ENCODE data around the gene SPOCK1.

Gene SPOCK1

GRCh38 chr5:137016783-137017324, 482.3 kb downstream of the SPOCK1 start:
- TF ChIP-seq ZNF384 (IDR thresholded peaks at IDR 0.05) (no peak), PKNOX1 (IDR thresholded peaks at IDR 0.05) (no peak), CTBP1 (IDR thresholded peaks at IDR 0.05; ENCODE audit: borderline replicate concordance) (no peak), SP1 (IDR thresholded peaks at IDR 0.05) (no peak), L3MBTL2 (conservative IDR thresholded peaks at IDR 0.05) (no peak), LEF1 (IDR thresholded peaks at IDR 0.05; ENCODE audit: borderline replicate concordance) (no peak), ELF4 (IDR thresholded peaks at IDR 0.05) (no peak), FOXA1 (IDR thresholded peaks at IDR 0.05) (no peak), FOXK2 (IDR thresholded peaks at IDR 0.05) (no peak), SUZ12 (IDR thresholded peaks at IDR 0.05) (no peak), FOXM1 (IDR thresholded peaks at IDR 0.05; ENCODE audit: borderline replicate concordance) (no peak), NFRKB (IDR thresholded peaks at IDR 0.05) (no peak), BHLHE40 (IDR thresholded peaks at IDR 0.05; ENCODE audit: borderline replicate concordance) (no peak), HDGF (IDR thresholded peaks at IDR 0.05; ENCODE audit: borderline replicate concordance) (no peak), TARDBP (IDR thresholded peaks at IDR 0.05) (no peak)
- DNase-seq (ENCODE audit: extremely low spot score) = peak; percentile 27
- ChIA-PET POLR2A (no interaction called here), CTCF (no interaction called here)

DNA sequence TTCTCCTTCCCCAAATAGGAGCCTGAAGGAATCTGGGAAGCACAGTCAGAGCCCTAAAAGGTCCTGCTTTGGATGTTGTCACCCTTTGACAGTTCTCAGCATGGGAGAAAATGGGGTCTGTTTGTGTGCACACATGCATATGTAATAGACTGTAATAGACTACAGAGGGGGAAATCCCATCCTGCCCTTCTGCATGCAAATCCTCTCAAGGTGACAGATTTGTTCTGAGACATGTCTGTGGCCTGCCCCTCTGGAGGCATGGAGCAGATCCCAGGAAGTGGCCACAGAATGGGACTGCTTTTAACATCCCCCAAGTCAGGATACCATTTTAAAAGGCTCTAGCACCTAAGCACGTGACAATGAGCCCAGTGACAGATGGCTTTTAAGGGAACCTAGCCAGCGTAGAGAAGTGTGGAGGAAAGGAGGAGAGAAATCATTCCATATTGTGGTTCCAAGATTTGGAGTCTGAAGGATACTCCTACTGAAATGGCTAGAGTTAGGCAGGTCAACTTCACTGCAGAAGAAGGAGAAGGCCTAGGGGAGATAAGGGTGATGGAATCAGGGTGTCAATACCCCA, 483.5 kb downstream of the SPOCK1 start:
- CTCF ChIA-PET = no interaction called here
- POLR2A ChIA-PET = no interaction called here
- TF ChIP-seq LEF1 (IDR thresholded peaks at IDR 0.05; ENCODE audit: borderline replicate concordance) (no peak), ZNF384 (IDR thresholded peaks at IDR 0.05) (no peak), ARNT (IDR thresholded peaks at IDR 0.05) (no peak), NFRKB (IDR thresholded peaks at IDR 0.05) (no peak), SP1 (IDR thresholded peaks at IDR 0.05) (no peak), FOXM1 (IDR thresholded peaks at IDR 0.05; ENCODE audit: borderline replicate concordance) (no peak), PKNOX1 (IDR thresholded peaks at IDR 0.05) (no peak), CTBP1 (IDR thresholded peaks at IDR 0.05; ENCODE audit: borderline replicate concordance) (no peak), TARDBP (IDR thresholded peaks at IDR 0.05) (no peak), HDGF (IDR thresholded peaks at IDR 0.05; ENCODE audit: borderline replicate concordance) (no peak), ELF4 (IDR thresholded peaks at IDR 0.05) (no peak), FOXA1 (IDR thresholded peaks at IDR 0.05) (no peak), FOXK2 (IDR thresholded peaks at IDR 0.05) (no peak), BHLHE40 (IDR thresholded peaks at IDR 0.05; ENCODE audit: borderline replicate concordance) (no peak), L3MBTL2 (conservative IDR thresholded peaks at IDR 0.05) (no peak), SUZ12 (IDR thresholded peaks at IDR 0.05) (no peak)
- DNase-seq (ENCODE audit: extremely low spot score) = no peak

- TF ChIP-seq NFRKB (IDR thresholded peaks at IDR 0.05) = no peak
- no peak for TF ChIP-seq SUZ12 (IDR thresholded peaks at IDR 0.05)
- TF ChIP-seq ARNT (IDR thresholded peaks at IDR 0.05) = no peak
- no peak for TF ChIP-seq ELF4 (IDR thresholded peaks at IDR 0.05)
- TF ChIP-seq ZNF384 (IDR thresholded peaks at IDR 0.05) = no peak
- TF ChIP-seq FOXA1 (IDR thresholded peaks at IDR 0.05) = no peak
- no peak for TF ChIP-seq PKNOX1 (IDR thresholded peaks at IDR 0.05)
- no peak for TF ChIP-seq FOXM1 (IDR thresholded peaks at IDR 0.05; ENCODE audit: borderline replicate concordance)
- TF ChIP-seq SP1 (IDR thresholded peaks at IDR 0.05) = no peak
- TF ChIP-seq FOXK2 (IDR thresholded peaks at IDR 0.05) = no peak
- TF ChIP-seq LEF1 (IDR thresholded peaks at IDR 0.05; ENCODE audit: borderline replicate concordance) = no peak
- TF ChIP-seq L3MBTL2 (conservative IDR thresholded peaks at IDR 0.05) = no peak
- TF ChIP-seq HDGF (IDR thresholded peaks at IDR 0.05; ENCODE audit: borderline replicate concordance) = no peak
- no peak for TF ChIP-seq TARDBP (IDR thresholded peaks at IDR 0.05)
- TF ChIP-seq BHLHE40 (IDR thresholded peaks at IDR 0.05; ENCODE audit: borderline replicate concordance) = no peak
- no peak for TF ChIP-seq CTBP1 (IDR thresholded peaks at IDR 0.05; ENCODE audit: borderline replicate concordance)
- ChIA-PET CTCF (no interaction called here), POLR2A (no interaction called here)
- no peak for DNase-seq (ENCODE audit: extremely low spot score)
These were observed 484.4 kb downstream of the SPOCK1 start for GRCh38 chr5:137014731-137015130.

- TF ChIP-seq BHLHE40 (IDR thresholded peaks at IDR 0.05; ENCODE audit: borderline replicate concordance) = no peak
- TF ChIP-seq FOXA1 (IDR thresholded peaks at IDR 0.05) = no peak
- no peak for TF ChIP-seq SUZ12 (IDR thresholded peaks at IDR 0.05)
- TF ChIP-seq TARDBP (IDR thresholded peaks at IDR 0.05) = no peak
- TF ChIP-seq CTBP1 (IDR thresholded peaks at IDR 0.05; ENCODE audit: borderline replicate concordance) = no peak
- no peak for TF ChIP-seq ZNF384 (IDR thresholded peaks at IDR 0.05)
- TF ChIP-seq SP1 (IDR thresholded peaks at IDR 0.05) = no peak
- no peak for TF ChIP-seq FOXM1 (IDR thresholded peaks at IDR 0.05; ENCODE audit: borderline replicate concordance)
- TF ChIP-seq NFRKB (IDR thresholded peaks at IDR 0.05) = no peak
- TF ChIP-seq PKNOX1 (IDR thresholded peaks at IDR 0.05) = no peak
- no peak for TF ChIP-seq LEF1 (IDR thresholded peaks at IDR 0.05; ENCODE audit: borderline replicate concordance)
- CTCF ChIA-PET = no interaction called here
These were observed 488.9 kb downstream of the SPOCK1 start for GRCh38 chr5:137010226-137010625.

DNA sequence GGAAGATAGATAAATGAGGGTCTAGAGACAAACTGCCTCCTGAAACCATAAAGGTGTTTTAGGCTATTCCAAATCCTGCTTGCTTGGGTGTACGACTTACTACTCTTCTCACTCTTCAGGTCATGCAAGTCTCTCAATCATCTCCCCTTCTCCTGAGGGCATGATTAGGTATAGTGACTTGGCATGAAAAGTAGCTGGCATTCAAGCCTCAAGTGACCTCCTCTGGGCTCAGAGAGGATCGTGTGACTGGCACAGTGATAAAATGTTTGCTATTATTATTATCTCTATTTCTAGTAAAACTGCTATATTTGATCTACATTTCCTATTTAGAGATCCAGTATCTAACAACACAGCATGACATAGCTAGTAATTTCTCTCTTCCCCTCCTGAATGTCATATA, 494.8 kb downstream of the SPOCK1 start:
- ChIA-PET POLR2A (no interaction called here), CTCF (interaction anchor here (0.6 kb wide), 1 partner anchor 1332 kb away, joined by 3 read pairs; no protein-coding TSS in a partner anchor)
- TF ChIP-seq FOXK2 (IDR thresholded peaks at IDR 0.05) = no peak
- no peak for TF ChIP-seq CTBP1 (IDR thresholded peaks at IDR 0.05; ENCODE audit: borderline replicate concordance)
- TF ChIP-seq TARDBP (IDR thresholded peaks at IDR 0.05) = no peak
- no peak for TF ChIP-seq FOXA1 (IDR thresholded peaks at IDR 0.05)
- TF ChIP-seq HDGF (IDR thresholded peaks at IDR 0.05; ENCODE audit: borderline replicate concordance) = no peak
- TF ChIP-seq SP1 (IDR thresholded peaks at IDR 0.05) = no peak
- TF ChIP-seq L3MBTL2 (conservative IDR thresholded peaks at IDR 0.05) = no peak
- TF ChIP-seq BHLHE40 (IDR thresholded peaks at IDR 0.05; ENCODE audit: borderline replicate concordance) = no peak
- TF ChIP-seq ARNT (IDR thresholded peaks at IDR 0.05) = no peak
- no peak for TF ChIP-seq FOXM1 (IDR thresholded peaks at IDR 0.05; ENCODE audit: borderline replicate concordance)
- no peak for TF ChIP-seq SUZ12 (IDR thresholded peaks at IDR 0.05)
- TF ChIP-seq LEF1 (IDR thresholded peaks at IDR 0.05; ENCODE audit: borderline replicate concordance) = no peak
- no peak for TF ChIP-seq ZNF384 (IDR thresholded peaks at IDR 0.05)
- TF ChIP-seq ELF4 (IDR thresholded peaks at IDR 0.05) = no peak
- TF ChIP-seq NFRKB (IDR thresholded peaks at IDR 0.05) = no peak
- TF ChIP-seq PKNOX1 (IDR thresholded peaks at IDR 0.05) = no peak
- DNase-seq (ENCODE audit: extremely low spot score) = no peak

More at GRCh38 chr5:137010226-137010625, 488.9 kb downstream of the SPOCK1 start:
- no peak for DNase-seq (ENCODE audit: extremely low spot score)
- POLR2A ChIA-PET = no interaction called here

Measured in HEK293T (cell line).